G401 (cell line): ENCODE results near the gene UTP25. TPM values are rescaled to one million over a fixed set of nuclear protein-coding genes. Genes with fewer than 3 reads are reported as not detected.
"Not testable (repeated sequence)": the region's sequence is repeated elsewhere in the genome, so short reads cannot be mapped to it uniquely, and the experiment has no call there.

Experiments used
- DNase-seq: peaks from one replicate; pipeline ENCODE4 v3.0.0-alpha.2; 2015; ENCODE audit warnings: low spot score
- in situ Hi-C: cut with HindIII; loops from 2 replicates; pipeline ENCODE4 v1.10.0; 2016; ENCODE audit warnings: low sequenced_read_pairs, mixed read lengths
- total RNA-seq: library from RNA; depleted of rRNA; stranded (reverse); fragments of >200 nt; shearing (Covaris generic); gene quantifications from 2 replicates; pipeline ENCODE4 v1.2.3, GENCODE V29; 2014; rRNA removed

Gene UTP25, protein sequence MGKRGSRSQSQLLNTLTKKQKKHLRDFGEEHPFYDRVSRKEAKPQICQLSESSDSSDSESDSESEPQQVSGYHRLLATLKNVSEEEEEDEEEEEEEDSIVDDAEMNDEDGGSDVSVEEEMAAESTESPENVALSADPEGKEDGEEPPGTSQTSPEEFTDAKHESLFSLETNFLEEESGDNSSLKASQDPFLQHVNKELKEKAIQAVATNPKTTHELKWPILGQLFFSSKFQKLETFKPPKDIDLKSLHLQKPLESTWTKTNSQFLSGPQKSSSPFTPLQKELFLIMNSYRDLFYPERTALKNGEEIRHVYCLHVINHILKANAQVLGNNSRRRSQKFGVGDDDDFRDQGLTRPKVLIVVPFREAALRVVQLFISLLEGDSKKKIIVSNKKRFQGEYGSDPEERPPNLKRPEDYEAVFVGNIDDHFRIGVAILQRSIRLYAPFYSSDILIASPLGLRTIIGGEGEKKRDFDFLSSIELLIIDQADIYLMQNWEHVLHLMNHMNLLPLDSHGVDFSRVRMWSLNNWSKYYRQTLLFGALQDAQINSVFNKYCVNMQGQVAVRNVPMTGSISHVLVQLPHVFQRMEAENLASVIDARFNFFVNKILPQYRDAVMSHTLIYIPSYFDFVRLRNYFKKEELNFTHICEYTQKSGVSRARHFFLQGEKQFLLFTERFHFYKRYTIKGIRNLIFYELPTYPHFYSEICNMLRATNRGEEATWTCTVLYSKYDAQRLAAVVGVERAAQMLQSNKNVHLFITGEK
- 9.7 and 13.5 TPM in 2 replicates for total RNA-seq

- in situ Hi-C loops = loop anchor here (25.0 kb wide), 1 partner anchor 535 kb away; no protein-coding TSS in a partner anchor
- DNase-seq = peak; percentile 93
Observed at GRCh38 chr1:209827384-209828262, at the start of gene UTP25. TSS of gene UTP25 (plus strand) at chr1:209827972. CDS start at chr1:209828064, 92 bp downstream.

- in situ Hi-C loops = no loop called here
- DNase-seq = no peak
Observed at GRCh38 chr1:209778102-209778501, 49.7 kb upstream of the UTP25 start.

DNA sequence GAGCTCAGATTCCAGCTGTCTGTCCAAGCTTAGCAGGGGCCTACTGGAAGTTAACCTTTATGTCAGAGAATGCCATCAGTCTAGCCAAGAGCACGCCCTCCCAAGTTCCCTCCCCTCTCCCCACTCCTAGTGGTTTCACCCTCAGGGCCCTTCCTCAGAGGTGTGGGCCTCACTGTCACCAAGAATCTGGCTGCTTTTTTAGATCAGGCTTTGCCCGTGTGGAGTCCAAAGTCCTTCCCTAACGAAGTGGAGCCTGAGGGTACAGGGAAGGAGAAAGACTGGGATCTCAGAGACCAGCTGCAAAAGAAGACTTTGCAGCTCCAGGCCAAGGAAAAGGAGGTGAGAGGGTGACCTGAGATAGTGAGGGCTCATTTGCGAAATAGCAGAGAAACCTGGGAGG, 47.5 kb upstream of the UTP25 start:
- no peak for DNase-seq
- in situ Hi-C loops = no loop called here

DNA sequence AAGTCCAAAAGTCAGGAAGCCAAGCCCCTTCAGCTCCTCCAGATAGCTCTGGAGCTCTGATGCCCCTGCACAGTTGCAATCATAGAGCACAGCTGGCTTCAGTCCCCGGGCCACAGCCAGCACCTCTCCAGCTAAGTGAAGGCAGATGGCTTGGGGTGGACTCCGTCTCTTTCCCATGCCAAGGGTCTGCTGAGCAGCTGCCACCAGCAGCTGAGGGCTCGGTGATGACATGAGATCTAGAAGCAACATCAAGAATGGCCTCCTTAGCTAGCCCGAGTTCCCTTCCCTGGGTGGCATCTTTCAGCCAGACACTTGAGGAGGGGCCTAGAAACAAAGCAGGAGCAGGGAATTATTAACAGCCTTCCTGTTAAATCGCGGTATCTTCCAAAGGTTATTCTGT, 44.4 kb upstream of the UTP25 start:
- DNase-seq = peak; percentile 17
- in situ Hi-C loops = no loop called here

DNA sequence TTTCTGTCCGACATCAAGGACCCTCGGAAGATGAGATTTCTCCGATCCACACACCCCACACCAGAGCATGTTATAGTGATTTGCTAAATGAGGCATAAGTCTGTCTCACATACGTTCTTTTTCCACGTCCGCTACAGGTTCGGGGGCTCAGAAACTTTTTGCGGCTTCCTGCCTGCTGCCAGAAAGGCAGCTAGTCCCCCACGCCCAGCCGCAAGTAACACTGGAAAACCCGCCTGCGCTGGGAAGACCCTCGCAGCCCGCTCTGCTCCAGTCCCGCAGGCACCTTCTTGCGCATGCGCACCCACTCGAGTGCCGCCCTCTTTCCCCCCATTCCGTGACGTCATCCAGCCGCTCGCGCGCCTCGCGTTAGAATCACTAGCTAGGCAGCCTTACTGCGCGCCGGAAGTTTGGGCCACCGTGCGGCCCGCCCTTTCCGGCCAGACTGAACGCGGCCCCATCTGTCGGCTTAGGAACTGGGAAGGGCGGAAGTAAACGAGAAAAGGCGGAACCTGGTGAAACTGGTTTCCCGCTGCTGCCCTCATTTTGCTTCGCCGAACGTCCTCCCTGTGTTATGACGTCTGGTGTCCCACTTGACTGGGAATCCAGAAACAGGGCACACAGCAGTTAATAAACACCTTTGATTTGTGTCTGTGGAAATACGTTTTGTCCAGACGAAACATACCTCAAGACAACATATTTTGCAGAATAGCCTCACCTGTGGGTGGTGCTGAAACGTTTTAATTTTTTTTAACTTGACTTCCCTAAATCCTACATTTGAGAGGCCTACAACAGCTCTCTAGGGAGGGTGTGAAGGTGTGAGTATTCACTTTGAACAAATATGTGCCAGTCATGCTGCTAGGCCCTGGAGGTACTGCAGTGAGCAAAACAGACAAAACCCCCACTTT, 43.3 kb upstream of the UTP25 start, which contains the start of gene C1orf74:
C1orf74 (minus strand) TSS at position 295 of the 905 bp plus-strand sequence. CDS start 925 bp downstream, outside the sequence.
- peak; percentile 98 for DNase-seq
- in situ Hi-C loops = no loop called here

DNA sequence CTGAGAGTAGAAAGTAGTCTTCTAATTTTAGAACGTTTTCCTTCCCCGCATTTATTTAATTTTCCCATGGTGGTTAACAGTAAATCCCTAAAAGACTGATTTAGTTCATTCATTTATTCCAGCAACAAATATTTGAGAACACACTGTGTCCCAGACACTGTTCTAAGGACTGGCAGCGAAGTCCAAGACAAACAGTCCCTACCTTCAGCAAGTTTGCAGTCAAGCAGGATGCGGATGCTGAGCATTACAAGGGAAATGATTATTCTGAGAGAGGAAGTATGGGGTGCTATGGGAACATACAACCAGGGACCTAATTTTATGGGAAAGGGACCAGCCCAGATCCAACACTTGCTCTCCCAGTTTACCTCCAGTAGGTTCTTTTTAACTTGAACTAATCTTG, 42.2 kb upstream of the UTP25 start:
- in situ Hi-C loops = no loop called here

DNA sequence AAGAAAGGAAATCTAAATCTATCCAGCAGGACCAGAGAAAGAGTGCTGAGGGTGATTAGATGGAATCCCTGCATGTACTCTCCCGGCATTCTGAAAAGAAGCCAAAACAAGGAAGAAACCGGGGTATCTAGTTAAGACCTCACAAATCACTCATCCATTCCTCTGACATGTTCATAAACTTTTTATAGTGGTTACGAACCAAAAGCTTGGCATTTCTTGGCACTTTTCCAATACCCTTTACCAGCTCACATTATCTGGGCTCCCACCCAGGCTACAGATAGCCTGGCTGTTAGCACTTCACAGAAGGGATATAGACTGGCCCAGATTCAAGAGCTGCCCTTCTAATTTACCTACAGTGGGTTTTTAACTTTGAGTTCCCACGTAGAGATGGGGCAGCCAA, 41.6 kb upstream of the UTP25 start:
- in situ Hi-C loops = no loop called here
- no peak for DNase-seq

More for the DNA sequence above, 42.2 kb upstream of the UTP25 start:
- no peak for DNase-seq

DNA sequence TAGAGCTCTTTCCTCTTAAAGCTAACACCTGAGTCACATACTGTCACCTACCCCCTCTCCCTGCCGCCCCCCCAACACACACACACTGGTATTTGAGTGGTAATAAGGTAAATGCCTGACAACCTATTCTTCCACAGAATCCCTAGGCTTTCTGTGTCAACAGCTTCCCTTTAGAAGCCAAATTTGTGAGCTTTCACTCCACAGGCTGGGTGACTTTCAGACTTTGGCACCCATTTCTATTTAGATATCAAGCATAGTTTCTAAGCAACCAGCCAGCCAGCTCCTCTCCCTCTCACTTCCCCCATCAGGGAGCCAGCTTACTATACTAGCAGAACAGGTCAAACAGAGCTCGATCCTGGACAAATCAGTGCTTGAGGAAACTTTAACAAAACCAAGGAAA, 40.2 kb upstream of the UTP25 start:
- DNase-seq = no peak
- in situ Hi-C loops = no loop called here

GRCh38 chr1:209789245-209789644, 38.5 kb upstream of the UTP25 start:
- in situ Hi-C loops = no loop called here
- DNase-seq = no peak

DNA sequence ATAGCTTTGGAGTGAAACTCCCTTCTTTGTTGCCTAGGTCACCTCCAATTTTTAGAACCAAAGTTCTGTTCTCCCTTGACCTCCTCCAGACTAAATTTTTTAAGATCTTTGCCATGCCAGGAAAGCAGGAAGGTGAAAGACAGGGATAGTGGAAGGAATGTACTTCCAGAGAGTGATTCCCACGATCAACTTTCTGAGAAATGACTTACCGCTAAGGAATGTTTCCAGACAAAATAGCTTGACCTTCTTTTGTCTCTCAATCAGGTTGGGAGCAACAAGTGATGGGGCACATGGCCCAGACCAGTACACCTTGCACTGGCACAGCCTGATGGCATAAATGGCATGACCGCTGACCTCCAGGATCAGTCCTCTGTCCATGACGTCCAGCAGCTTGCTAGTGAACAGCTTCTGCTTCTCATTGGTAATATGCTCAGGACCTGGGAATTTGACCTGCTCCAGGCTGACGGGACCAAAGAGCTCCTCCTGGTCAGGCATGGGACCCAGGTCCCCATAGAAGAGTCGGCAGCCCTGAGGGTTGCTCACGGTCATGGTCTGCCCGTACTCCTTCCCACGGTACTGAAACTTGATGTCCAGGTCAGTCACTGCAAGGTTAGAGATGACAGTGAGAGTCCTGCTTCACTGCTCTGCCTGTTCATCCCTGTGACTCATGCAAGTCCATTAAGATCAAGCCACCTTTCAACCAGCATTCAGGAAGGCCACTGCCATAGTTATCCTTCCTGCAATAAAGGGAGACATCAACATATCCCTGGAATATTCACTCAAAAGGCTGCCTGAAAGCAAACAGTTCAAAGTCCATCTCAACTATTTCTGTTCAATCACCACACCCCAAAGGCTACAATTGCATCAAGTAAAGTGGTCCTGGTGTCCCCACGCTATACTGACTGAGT, 37.2 kb upstream of the UTP25 start:
- in situ Hi-C loops = no loop called here
- DNase-seq = no peak

DNA sequence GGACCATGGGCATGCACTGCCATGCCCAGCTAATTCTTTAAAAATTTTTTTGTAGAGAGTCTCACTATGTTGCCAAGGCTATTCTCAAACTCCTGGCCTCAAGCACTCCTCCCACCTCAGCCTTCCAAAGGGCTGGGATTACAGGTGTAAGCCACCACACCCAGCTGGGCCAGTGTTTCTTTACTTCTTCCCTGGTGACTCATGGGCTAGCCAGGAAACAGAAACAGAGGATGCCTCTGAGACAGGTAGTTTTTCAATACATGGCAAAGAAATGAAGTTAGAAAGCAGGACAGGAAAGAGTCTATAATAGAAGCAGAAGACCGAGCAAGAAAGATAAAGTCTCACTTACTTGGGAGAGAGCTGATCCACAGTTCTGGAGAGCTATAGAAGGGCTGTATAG, 35.9 kb upstream of the UTP25 start:
- in situ Hi-C loops = no loop called here
- DNase-seq = no peak

GRCh38 chr1:209793711-209794110, 34.1 kb upstream of the UTP25 start:
- DNase-seq, in situ Hi-C loops: not testable (repeated sequence)

- no peak for DNase-seq
- in situ Hi-C loops = no loop called here
Observed at GRCh38 chr1:209797978-209798639, 29.7 kb upstream of the UTP25 start.

DNA sequence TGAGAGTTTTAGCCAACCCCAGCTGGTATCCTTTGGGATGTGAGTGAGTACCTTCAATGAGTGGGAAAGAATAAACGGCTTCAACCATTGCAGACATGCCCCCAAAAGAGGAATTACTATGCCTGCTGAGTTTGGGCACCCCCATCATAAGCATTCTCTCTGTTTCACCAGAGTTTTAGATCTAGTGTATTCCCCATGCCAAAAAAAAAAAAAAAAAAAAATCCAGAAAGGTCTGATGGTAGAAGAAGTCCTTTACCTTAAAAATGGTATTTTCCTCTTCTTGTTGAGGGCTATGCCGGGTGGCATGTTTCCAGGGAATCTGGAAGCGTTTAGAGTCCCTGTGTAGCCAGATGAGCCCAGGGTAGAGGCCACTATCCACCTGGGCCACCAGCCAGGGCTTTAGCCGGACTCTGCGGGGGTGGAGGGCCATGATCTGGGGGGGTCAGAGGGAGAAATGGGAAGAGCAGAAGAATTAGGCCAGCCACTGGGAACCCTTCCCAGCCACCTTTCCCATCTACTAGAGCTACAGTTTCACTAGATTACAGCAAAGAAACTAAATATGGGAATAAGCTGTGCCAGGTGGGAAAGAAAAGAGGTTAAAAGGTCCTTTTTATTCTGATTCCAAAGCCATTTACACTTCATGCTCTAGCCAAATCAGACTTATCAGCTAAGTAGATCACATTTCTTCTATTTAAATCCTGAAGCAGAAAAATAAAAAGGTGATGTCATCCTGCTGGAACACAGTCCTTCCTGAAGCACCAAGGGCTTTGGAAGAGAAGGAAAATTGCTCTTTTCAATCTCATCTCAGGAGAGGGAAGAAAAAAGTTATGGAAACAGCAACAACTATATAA, 26.6 kb upstream of the UTP25 start:
- in situ Hi-C loops = no loop called here
- DNase-seq = peak; percentile 95

DNA sequence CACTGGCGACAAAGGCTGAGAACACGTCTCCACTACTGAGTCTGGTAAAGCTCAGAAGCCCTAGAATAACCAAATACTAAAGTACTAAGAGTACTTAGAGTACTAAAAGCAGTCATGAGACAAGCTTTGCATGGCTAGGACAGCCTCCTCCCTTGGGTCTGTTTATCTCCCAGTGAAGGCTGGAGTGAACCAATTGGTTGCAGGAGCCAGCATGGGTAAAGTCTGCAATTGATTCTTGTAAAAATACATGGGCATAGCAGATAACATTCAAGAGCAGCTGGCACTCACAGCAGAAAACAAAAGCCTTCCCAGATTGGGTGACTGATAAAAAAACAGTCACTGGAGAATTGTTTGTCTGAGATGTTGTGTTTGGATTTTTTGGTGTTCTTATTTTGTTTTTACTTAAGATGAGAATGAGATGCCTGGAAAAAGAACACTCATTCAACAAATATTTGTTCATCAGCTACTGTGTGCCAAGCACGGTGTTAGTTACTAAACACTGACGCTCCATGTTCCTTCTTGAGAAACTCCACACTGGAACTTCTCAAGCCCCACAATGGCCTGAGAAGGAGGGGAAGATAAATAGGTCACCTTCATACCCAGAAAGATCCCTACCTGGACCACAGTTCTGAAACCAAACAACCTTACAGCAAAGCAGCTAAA, 25.5 kb upstream of the UTP25 start:
- in situ Hi-C loops = no loop called here
- no peak for DNase-seq

GRCh38 chr1:209802780-209803152, 25.0 kb upstream of the UTP25 start:
- no peak for DNase-seq
- in situ Hi-C loops = no loop called here
